OCI-LY1 (cell line): ENCODE data around the gene ZMIZ1.

Source experiments
- H2AFZ ChIP-seq: fragments of 200-600 bp; sonication (generic), shearing (Covaris generic); 2 replicates; pipeline ENCODE4 v1.6.0; 2014; ENCODE audit warnings: antibody characterized with exemption, mild to moderate bottlenecking, low read length
- H3F3A ChIP-seq: fragments of 200-600 bp; sonication (generic), shearing (Covaris generic); 2 replicates; pipeline ENCODE4 v1.6.0; 2014; ENCODE audit warnings: mild to moderate bottlenecking, antibody characterized with exemption, low read length, moderate library complexity; ENCODE audit not compliant: insufficient read depth
- H3K27ac ChIP-seq: fragments of 200-600 bp; sonication (generic); 2 replicates; pipeline ENCODE4 v1.5.1; 2014; ENCODE audit warnings: low read length, mixed run types, mild to moderate bottlenecking, low read depth; ENCODE audit not compliant: poor library complexity, severe bottlenecking
- H3K27me3 ChIP-seq: fragments of 200-600 bp; sonication (generic); 2 replicates; pipeline ENCODE4 v1.6.0; 2014; ENCODE audit warnings: antibody characterized with exemption, mild to moderate bottlenecking, low read length, moderate library complexity; ENCODE audit not compliant: insufficient read depth
- H3K36me3 ChIP-seq: fragments of 200-600 bp; sonication (generic); 2 replicates; pipeline ENCODE4 v1.6.1; 2014; ENCODE audit warnings: mild to moderate bottlenecking, antibody characterized with exemption, low read length, moderate library complexity, mixed read lengths; ENCODE audit not compliant: insufficient read depth
- H3K4me1 ChIP-seq: fragments of 200-600 bp; sonication (generic); 2 replicates; pipeline ENCODE4 v1.5.1; 2014; ENCODE audit warnings: mild to moderate bottlenecking, low read length, moderate library complexity; ENCODE audit not compliant: insufficient read depth, severe bottlenecking
- H3K4me2 ChIP-seq: fragments of 200-600 bp; sonication (generic), shearing (Covaris generic); 2 replicates; pipeline ENCODE4 v1.6.1; 2014; ENCODE audit warnings: low read length
- H3K4me3 ChIP-seq: fragments of 200-600 bp; sonication (generic); 2 replicates; pipeline ENCODE4 v1.5.1; 2014; ENCODE audit warnings: low read length, low read depth, mild to moderate bottlenecking, mixed read lengths; ENCODE audit not compliant: poor library complexity, severe bottlenecking
- H3K79me2 ChIP-seq: fragments of 200-600 bp; shearing (Covaris generic); 2 replicates; pipeline ENCODE4 v1.6.1; 2016; ENCODE audit warnings: mixed run types, low read length, mixed read lengths; ENCODE audit not compliant: insufficient read depth
- H3K9ac ChIP-seq: fragments of 200-600 bp; sonication (generic), shearing (Covaris generic); 2 replicates; pipeline ENCODE4 v1.6.1; 2014; ENCODE audit warnings: mild to moderate bottlenecking, low read length, mixed read lengths
- H3K9me2 ChIP-seq: fragments of 200-600 bp; sonication (generic), shearing (Covaris generic); 2 replicates; pipeline ENCODE4 v1.6.1; 2014; ENCODE audit warnings: low read depth, mild to moderate bottlenecking, low read length, mixed read lengths
- H3K9me3 ChIP-seq: fragments of 200-600 bp; shearing (Covaris generic); 2 replicates; pipeline ENCODE4 v1.6.1; 2014; ENCODE audit warnings: low read length, mixed read lengths
- H4K20me1 ChIP-seq: fragments of 200-600 bp; sonication (generic), shearing (Covaris generic); 2 replicates; pipeline ENCODE4 v1.6.0; 2016; ENCODE audit warnings: mild to moderate bottlenecking, low read length; ENCODE audit not compliant: insufficient read depth
- CTCF ChIP-seq: fragments of 200-600 bp; sonication (generic), shearing (Covaris generic); IDR thresholded peaks from 2 replicates; pipeline ENCODE4 v1.5.1; 2017; ENCODE audit warnings: mild to moderate bottlenecking, antibody characterized with exemption, low read length, moderate library complexity, mixed read lengths
- EZH2 ChIP-seq: fragments of 200-600 bp; sonication (generic), shearing (Covaris generic); IDR thresholded peaks from 2 replicates; pipeline ENCODE4 v1.8.0; 2017; ENCODE audit warnings: borderline replicate concordance, mixed run types, mild to moderate bottlenecking, antibody characterized with exemption, low read length, moderate library complexity, mixed read lengths

The ZMIZ1 gene

GRCh38 chr10:79044036-79044632 is 24.6 kb upstream of the ZMIZ1 start:
- H3K79me2 ChIP-seq, result no peaks in the 10 kb centered on the region
- H4K20me1 ChIP-seq, result no peaks in the 10 kb centered on the region
- H3F3A ChIP-seq, result no peaks in the 10 kb centered on the region
- no peak for TF ChIP-seq CTCF
- no peak for TF ChIP-seq EZH2
- H2AFZ ChIP-seq, result no peak overlapping the region
- H3K4me2 ChIP-seq, result no peak overlapping the region
- no peak overlapping the region for H3K27ac ChIP-seq
- no peaks in the 10 kb centered on the region for H3K9me3 ChIP-seq
- no peaks in the 10 kb centered on the region for H3K9me2 ChIP-seq
- no peak overlapping the region for H3K9ac ChIP-seq
- H3K4me1 ChIP-seq, result no peaks in the 10 kb centered on the region
- no peak overlapping the region for H3K4me3 ChIP-seq
- H3K36me3 ChIP-seq, result no peaks in the 10 kb centered on the region
- H3K27me3 ChIP-seq, result no peaks in the 10 kb centered on the region; the same call in 1 of the 2 replicates

- Histone ChIP-seq H3K9me2 (no peaks in the 10 kb centered on the region), H3F3A (no peaks in the 10 kb centered on the region), H3K36me3 (no peaks in the 10 kb centered on the region), H4K20me1 (no peaks in the 10 kb centered on the region), H2AFZ (no peak overlapping the region), H3K4me1 (no peaks in the 10 kb centered on the region), H3K27ac (no peak overlapping the region), H3K27me3 (no peaks in the 10 kb centered on the region; the same call in 1 of the 2 replicates), H3K4me3 (no peak overlapping the region), H3K9ac (no peak overlapping the region), H3K9me3 (no peaks in the 10 kb centered on the region), H3K4me2 (no peak overlapping the region), H3K79me2 (no peaks in the 10 kb centered on the region)
- no peak for TF ChIP-seq EZH2
- TF ChIP-seq CTCF, result no peak
Measured at GRCh38 chr10:79044846-79045245, 23.9 kb upstream of the ZMIZ1 start.

- Histone ChIP-seq H2AFZ (no peak overlapping the region), H4K20me1 (no peaks in the 10 kb centered on the region), H3K27me3 (no peaks in the 10 kb centered on the region; the same call in 1 of the 2 replicates), H3K4me1 (no peaks in the 10 kb centered on the region), H3K9me3 (no peaks in the 10 kb centered on the region), H3K79me2 (no peaks in the 10 kb centered on the region), H3K9ac (no peak overlapping the region), H3K4me2 (no peak overlapping the region), H3F3A (no peaks in the 10 kb centered on the region), H3K36me3 (no peaks in the 10 kb centered on the region), H3K4me3 (no peak overlapping the region), H3K9me2 (no peaks in the 10 kb centered on the region), H3K27ac (no peak overlapping the region)
- no peak for TF ChIP-seq EZH2
- no peak for TF ChIP-seq CTCF
Measured at GRCh38 chr10:79045566-79046175, 23.1 kb upstream of the ZMIZ1 start.
